GM10248 (cell line): ENCODE measurements around the gene NLGN1.

ENCODE experiments used
- CTCF ChIA-PET: fragments of 300-600 bp; sonication (Branson Sonifier 250); formaldehyde crosslinking; extraction: SDS; loops from one replicate; lab custom pipeline; 2021; ENCODE audit warnings: antibody characterized with exemption; lab: Yijun Ruan, JAX
- POLR2A ChIA-PET: fragments of 350-650 bp; sonication (Branson Sonifier 250); formaldehyde crosslinking; extraction: SDS; loops from one replicate; lab custom pipeline; 2020; ENCODE audit warnings: antibody characterized with exemption; lab: Yijun Ruan, JAX
- DNase-seq: peaks from one replicate; pipeline ENCODE4 v3.0.0; 2012; ENCODE audit errors: extremely low spot score
- TF ChIP-seq, protein P1 (sequence below): IDR thresholded peaks from 2 replicates; pipeline ENCODE4 v1.5.1; 2012; ENCODE audit warnings: mild to moderate bottlenecking, low read depth; ENCODE audit errors: extremely low read depth, missing control alignments, control extremely low read depth

The NLGN1 gene

DNA sequence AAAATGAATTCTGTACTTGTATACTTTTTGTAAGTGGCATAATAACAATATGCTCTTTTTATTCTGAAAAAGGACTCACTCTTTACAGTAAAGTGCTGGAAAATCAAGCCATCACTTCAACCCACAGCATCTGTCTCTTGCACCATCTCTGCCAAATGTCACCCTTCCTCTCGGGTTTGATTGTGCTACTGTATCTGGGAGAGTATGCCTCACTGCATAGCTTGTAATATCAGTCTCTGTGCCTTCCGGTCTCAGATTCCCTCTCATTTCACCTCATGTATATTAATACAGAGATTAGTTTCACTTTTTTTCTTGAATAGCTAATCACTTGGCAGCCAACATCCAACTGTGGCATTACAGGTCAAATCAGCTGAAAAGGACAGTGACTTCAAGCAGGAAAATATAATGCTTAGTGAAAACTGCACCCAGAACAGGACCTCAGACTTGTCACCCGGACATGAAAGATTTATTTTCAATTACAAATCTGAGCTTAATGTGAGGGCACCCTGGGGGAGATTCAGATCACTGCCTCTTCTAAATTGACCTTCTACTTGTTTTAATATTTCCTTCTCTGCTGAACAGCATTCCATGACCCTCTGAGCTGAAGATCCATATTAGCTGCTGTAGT is 855.8 kb downstream of the NLGN1 start:
- ChIA-PET POLR2A (no interaction called here), CTCF (interaction anchor here (1.3 to 1.5 kb wide), 2 partner anchors 10 to 15 kb away, joined by 5 to 6 read pairs; no protein-coding TSS in a partner anchor)
- no peak for DNase-seq
- TF ChIP-seq, protein P1, sequence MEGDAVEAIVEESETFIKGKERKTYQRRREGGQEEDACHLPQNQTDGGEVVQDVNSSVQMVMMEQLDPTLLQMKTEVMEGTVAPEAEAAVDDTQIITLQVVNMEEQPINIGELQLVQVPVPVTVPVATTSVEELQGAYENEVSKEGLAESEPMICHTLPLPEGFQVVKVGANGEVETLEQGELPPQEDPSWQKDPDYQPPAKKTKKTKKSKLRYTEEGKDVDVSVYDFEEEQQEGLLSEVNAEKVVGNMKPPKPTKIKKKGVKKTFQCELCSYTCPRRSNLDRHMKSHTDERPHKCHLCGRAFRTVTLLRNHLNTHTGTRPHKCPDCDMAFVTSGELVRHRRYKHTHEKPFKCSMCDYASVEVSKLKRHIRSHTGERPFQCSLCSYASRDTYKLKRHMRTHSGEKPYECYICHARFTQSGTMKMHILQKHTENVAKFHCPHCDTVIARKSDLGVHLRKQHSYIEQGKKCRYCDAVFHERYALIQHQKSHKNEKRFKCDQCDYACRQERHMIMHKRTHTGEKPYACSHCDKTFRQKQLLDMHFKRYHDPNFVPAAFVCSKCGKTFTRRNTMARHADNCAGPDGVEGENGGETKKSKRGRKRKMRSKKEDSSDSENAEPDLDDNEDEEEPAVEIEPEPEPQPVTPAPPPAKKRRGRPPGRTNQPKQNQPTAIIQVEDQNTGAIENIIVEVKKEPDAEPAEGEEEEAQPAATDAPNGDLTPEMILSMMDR = no peak

DNA sequence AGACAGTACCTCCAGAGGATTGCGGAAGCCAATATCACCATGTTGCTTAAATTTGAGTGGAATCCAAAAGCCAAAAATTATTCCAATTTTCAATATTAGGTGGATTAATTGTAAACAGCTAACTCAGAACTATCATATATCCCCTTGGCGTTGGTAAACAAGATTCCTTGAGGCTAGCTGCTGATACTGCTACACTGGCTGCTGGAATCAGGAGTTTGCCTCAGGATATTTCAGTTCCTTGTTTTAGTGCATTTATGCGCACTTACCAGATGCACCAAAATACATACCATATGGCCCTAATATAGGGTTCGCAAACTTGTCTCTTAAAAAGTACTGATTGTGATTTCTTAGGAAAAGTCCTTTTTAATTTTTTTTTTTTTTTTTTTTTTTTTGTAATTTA is 856.4 kb downstream of the NLGN1 start:
- TF ChIP-seq, protein P1 = no peak
- POLR2A ChIA-PET = no interaction called here
- DNase-seq = no peak
- CTCF ChIA-PET = interaction anchor here (1.3 to 1.5 kb wide), 2 partner anchors 11 to 15 kb away, joined by 5 to 6 read pairs; no protein-coding TSS in a partner anchor

DNA sequence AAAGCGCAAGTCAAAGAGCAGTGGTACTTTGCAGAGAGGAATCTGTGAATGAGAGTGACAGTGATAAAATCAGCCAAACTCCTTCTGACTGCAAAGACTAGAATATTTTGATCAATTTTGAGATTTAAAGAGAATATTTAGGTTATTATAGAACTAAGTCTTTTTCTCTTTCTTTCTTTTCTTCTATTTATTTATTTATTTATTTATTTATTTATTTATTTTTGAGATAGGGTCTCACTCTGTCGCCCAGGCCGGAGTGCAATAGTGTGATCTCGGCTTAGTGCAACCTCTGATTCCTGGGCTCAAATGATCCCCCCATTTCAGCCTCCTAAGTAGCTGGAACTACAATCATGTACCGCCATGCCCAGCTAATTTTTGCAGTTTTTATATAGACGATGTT is 857.9 kb downstream of the NLGN1 start:
- TF ChIP-seq, protein P1 = no peak
- CTCF ChIA-PET = no interaction called here
- no peak for DNase-seq
- POLR2A ChIA-PET = no interaction called here

DNA sequence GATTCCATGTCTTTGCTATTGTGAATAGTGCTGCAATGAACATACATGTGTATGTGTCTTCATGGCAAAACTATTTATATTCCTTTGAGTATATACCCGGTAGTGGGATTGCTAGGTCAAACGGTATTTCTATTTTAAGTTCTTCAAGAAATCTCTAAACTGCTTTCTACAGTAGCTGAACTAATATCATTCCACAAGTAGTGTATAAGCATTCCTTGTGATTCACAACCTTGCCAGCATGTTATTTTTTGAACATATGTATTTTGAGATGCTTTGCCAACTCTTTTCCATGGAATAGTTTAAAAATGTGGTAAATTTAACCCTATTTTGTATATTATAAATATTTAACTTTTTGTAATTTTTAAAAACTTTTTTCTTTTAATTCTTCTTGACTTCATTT is 868.9 kb downstream of the NLGN1 start:
- DNase-seq = no peak
- ChIA-PET POLR2A (no interaction called here), CTCF (no interaction called here)
- TF ChIP-seq, protein P1 = no peak

DNA sequence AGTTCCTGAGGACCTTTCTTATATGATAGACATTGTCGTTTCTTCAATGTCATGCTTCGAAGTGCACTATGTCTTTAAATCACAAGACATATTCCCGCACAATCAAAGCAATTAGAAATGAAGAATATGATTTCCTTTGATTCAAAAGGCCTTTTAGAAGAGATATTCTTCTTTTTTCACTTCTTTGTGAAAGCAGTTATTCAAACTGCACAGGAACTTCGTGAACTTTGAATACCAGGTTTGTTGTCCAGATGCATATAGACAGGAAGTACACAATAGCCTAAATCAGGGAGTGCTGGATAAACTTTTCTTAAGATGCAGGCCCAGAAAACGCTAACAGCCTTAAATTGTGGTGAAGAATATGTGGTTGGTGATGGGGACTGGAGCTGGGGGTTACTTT is 870.5 kb downstream of the NLGN1 start:
- TF ChIP-seq, protein P1 = no peak
- no peak for DNase-seq
- CTCF ChIA-PET = interaction anchor here (1.6 to 1.8 kb wide), 2 partner anchors 9 to 15 kb away, joined by 3 to 5 read pairs; no protein-coding TSS in a partner anchor
- POLR2A ChIA-PET = no interaction called here

DNA sequence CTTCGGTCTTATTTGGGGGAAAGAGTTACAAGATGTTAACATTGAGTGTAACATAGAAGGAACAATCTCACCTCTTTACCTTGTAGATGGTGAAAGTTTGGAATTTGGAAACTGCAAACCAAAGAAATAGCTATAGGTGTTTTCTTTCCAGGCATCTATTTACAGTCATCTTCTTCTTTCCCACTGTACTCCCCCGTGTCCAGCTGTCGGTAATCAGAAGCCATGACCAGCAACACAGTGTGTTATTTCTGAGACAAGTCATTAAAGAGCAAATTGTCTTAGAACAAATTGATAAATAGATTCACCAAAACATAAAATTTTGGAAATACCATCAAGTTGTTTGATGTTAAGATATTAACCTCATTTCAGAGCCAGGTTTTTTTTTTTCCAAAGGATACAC is 871.0 kb downstream of the NLGN1 start:
- ChIA-PET CTCF (interaction anchor here (1.6 to 1.8 kb wide), 2 partner anchors 8 to 15 kb away, joined by 3 to 5 read pairs; no protein-coding TSS in a partner anchor), POLR2A (no interaction called here)
- no peak for DNase-seq
- TF ChIP-seq, protein P1 = no peak
